ENCODE data around the gene SIM1.

GRCh38 chr6:100503043-100503705, 38.5 kb upstream of the SIM1 start:
- TF ChIP-seq CTCF (IDR thresholded peaks at IDR 0.05; ENCODE audit: insufficient read depth, low read length) (no peak), POLR2AphosphoS5 (IDR thresholded peaks at IDR 0.05; ENCODE audit: low read depth) (no peak), REST (IDR thresholded peaks at IDR 0.05; ENCODE audit: insufficient replicate concordance, low read depth) (no peak)

All from HL-60 (cell line).